Measurements from ENCODE around the gene FFAR2. TPM values are rescaled to one million over a fixed set of nuclear protein-coding genes. Genes with fewer than 3 reads are reported as not detected.
A peak's percentile ranks its signal among the peaks of the same experiment; 100 is the strongest.

Gene FFAR2
- total RNA-seq, 6 experiments from 2014 or later: 0.30 to 0.64 (median 0.35) TPM; not detected in 3

DNA sequence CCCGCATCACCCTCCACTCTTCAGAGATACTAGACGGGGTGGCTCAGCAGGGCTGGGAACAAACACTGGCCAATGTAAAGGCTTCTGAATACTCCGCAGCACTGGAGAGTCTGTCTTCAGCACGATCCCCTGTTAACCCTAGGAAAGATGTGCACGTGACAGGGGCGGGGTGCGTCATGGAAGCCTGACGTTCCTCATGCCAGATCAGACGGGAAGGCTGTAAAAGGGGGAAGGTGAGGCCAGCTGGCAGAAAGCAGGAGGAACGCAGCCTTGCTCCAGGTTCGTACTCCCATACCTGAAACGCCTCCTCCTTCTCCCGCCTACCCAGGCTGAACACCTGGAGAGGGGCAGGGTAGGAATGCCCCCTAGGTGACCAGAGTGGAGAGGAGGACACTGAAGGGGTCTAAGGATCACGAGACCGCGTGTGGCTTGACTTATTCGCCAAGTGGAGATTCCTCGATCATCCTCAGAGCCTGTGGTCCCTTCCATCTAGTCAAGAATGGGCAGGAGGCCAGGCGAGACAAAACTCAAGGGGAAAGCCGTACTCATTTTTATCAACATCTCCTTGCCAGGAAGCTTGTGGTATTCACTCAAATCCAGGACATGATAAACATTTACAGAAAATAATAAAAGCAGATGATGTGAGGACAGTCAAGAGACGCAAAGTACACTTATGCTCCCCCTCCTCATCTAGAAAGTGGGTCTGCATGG lies 18.2 kb upstream of the FFAR2 start:
- no peak overlapping the region for H3K4me3 ChIP-seq
- no peaks in the 10 kb centered on the region for H3K36me3 ChIP-seq
- H3K27ac ChIP-seq: no peak overlapping the region
- no peaks in the 10 kb centered on the region for H3K27me3 ChIP-seq
- peaks cover 0 to 6% (median under 1%) of the 10 kb centered on the region in 4 donors for H3K4me1 ChIP-seq
- TF ChIP-seq POLR2A (IDR thresholded peaks at IDR 0.05): no peak
- TF ChIP-seq, protein P1, sequence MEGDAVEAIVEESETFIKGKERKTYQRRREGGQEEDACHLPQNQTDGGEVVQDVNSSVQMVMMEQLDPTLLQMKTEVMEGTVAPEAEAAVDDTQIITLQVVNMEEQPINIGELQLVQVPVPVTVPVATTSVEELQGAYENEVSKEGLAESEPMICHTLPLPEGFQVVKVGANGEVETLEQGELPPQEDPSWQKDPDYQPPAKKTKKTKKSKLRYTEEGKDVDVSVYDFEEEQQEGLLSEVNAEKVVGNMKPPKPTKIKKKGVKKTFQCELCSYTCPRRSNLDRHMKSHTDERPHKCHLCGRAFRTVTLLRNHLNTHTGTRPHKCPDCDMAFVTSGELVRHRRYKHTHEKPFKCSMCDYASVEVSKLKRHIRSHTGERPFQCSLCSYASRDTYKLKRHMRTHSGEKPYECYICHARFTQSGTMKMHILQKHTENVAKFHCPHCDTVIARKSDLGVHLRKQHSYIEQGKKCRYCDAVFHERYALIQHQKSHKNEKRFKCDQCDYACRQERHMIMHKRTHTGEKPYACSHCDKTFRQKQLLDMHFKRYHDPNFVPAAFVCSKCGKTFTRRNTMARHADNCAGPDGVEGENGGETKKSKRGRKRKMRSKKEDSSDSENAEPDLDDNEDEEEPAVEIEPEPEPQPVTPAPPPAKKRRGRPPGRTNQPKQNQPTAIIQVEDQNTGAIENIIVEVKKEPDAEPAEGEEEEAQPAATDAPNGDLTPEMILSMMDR (IDR thresholded peaks at IDR 0.05): no peak
- intact Hi-C loops (cut with DNase I): no loop called here
- H3K9me3 ChIP-seq: no peaks in the 10 kb centered on the region
- DNase-seq: no peak
- ATAC-seq: no peak
- whole genome bisulfite sequencing (ENCODE audit: insufficient coverage, low coverage, low lambda C conversion rate, missing lambda C conversion rate): 87% methylated on average over 10 of the region's 21 CpGs

DNA sequence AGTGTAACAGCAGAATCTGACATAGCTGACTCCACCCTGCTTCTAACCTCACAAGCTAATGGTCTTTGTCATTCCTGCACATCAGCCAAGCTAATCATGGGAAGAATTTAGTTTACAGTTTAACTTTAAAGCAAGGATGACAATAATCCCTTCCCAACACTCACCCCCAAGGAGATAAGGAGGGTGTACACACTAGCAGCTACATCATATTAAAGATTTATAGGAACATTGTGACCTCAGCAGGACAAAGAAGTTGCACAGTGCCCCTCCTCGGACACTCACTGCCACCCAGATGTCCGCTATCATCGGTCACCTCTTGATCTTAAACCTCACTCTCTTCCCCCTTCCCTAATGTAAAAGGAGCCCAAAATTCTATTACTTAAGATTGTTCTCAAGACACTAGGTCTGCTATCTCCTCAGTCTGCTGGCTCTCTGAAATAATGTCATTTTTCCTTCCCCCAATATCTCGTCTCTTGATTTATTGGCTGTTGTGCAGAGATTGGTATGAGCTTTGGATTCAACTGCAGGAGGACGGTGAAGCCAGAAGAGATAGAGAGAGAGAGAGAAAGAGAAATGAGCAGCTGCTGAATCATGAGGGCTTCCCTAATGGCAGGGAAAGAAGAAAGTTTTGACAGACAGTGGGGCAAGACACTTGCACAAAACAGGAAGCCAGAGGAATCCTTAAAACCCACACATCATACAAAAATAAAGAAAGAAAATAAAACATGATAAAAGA lies 17.5 kb upstream of the FFAR2 start:
- intact Hi-C loops (cut with DNase I): no loop called here
- H3K27ac ChIP-seq: no peak overlapping the region
- 55% methylated on average over 5 of the region's 5 CpGs for WGBS (ENCODE audit: insufficient coverage, low coverage, low lambda C conversion rate, missing lambda C conversion rate)
- H3K36me3 ChIP-seq: no peaks in the 10 kb centered on the region
- H3K4me3 ChIP-seq: no peak overlapping the region
- DNase-seq: no peak
- TF ChIP-seq POLR2A (IDR thresholded peaks at IDR 0.05): no peak
- TF ChIP-seq, protein P1 (IDR thresholded peaks at IDR 0.05): no peak
- H3K9me3 ChIP-seq: no peaks in the 10 kb centered on the region
- peaks cover 0 to 9% (median 1%) of the 10 kb centered on the region in 4 donors for H3K4me1 ChIP-seq
- H3K27me3 ChIP-seq: no peaks in the 10 kb centered on the region
- ATAC-seq: no peak

DNA sequence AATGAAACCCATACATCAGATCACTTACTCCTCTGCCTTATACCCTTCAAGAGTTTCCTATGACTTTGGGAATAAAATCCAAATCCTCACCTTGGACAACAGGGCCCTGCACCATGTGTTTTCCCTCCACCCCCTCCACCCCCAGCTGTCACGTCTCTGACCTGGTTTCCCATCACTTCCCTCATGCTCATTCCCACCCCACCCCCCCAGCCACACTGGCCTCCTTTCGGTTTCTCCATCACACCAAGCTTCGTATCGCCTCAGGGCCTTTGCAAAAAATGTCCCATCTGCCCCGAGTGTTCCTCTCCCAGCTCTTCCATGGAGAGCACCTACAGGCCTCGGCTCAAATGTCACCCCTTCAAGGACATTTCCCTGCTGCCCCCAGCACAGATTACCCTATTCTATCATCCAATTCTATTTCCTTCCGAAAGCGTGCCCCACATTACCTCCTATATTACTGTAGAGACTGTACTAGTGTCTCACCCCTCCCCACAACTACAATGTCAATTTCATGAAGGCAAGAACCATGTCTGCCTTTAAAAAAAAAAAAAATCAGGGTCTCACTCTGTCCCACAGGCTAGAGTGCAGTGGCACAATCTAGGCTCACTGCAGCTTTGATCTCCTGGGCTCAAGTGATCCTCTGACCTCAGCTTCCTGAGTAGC lies 16.8 kb upstream of the FFAR2 start:
- ATAC-seq: peak in 1 of 4 donors; percentile 16
- H3K4me3 ChIP-seq: no peak overlapping the region
- no peak overlapping the region for H3K27ac ChIP-seq

DNA sequence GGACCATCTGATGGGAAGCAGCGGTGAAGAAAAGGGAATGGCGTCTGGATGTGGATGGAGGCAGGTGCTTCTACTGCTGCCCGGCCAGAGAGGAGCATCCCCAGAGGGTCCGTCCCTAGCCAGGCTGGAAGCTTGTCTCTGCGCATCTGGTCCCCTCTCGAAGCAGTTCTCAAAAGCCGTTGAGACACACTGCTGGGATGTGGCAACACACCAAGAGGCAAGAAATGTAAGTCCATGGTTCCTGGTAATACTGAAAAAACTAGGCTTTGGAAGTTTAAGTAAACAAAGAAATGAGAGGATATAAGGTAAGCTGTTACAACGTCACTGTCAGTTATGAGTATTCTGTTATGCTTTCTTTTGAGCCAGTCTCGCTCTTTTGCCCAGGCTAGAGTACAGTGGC lies 15.1 kb upstream of the FFAR2 start:
- Histone ChIP-seq H3K4me1 (peaks cover 0 to 16% (median 1%) of the 10 kb centered on the region in 4 donors), H3K9me3 (no peaks in the 10 kb centered on the region), H3K4me3 (no peak overlapping the region), H3K27ac (no peak overlapping the region), H3K27me3 (no peaks in the 10 kb centered on the region), H3K36me3 (no peaks in the 10 kb centered on the region)
- 75% methylated on average over 6 of the region's 9 CpGs for WGBS (ENCODE audit: insufficient coverage, low coverage, low lambda C conversion rate, missing lambda C conversion rate)
- TF ChIP-seq, protein P1 (IDR thresholded peaks at IDR 0.05): no peak
- no peak for TF ChIP-seq POLR2A (IDR thresholded peaks at IDR 0.05)
- DNase-seq: no peak
- intact Hi-C loops (cut with DNase I): no loop called here
- no peak for ATAC-seq

More for the DNA sequence above, 16.8 kb upstream of the FFAR2 start:
- Histone ChIP-seq H3K9me3 (no peaks in the 10 kb centered on the region), H3K36me3 (no peaks in the 10 kb centered on the region), H3K4me1 (peaks cover 0 to 12% (median 1%) of the 10 kb centered on the region in 4 donors), H3K27me3 (no peaks in the 10 kb centered on the region)
- no peak for TF ChIP-seq POLR2A (IDR thresholded peaks at IDR 0.05)
- TF ChIP-seq, protein P1 (IDR thresholded peaks at IDR 0.05): no peak
- DNase-seq: no peak
- WGBS (ENCODE audit: insufficient coverage, low coverage, low lambda C conversion rate, missing lambda C conversion rate): 74% methylated on average over 8 of the region's 8 CpGs
- intact Hi-C loops (cut with DNase I): no loop called here
